Neutrophil (primary cell): ENCODE data around the gene CGB7.

Experiments used
- H3K27ac ChIP-seq: fragments of 200-600 bp; sonication (generic); 2 replicates; pipeline ENCODE4 v1.5.1; 2016; ENCODE audit warnings: mild to moderate bottlenecking, moderate library complexity
- H3K27me3 ChIP-seq: fragments of 200-600 bp; sonication (generic); 2 replicates; pipeline ENCODE4 v1.6.0; 2016; ENCODE audit warnings: mild to moderate bottlenecking
- H3K36me3 ChIP-seq: fragments of 200-600 bp; sonication (generic); 2 replicates; pipeline ENCODE4 v1.5.1; 2017
- H3K4me1 ChIP-seq, 2 experiments: fragments of 200-600 bp in 1 of 2; sonication (generic) in 1 of 2; 1 replicate in 1 of 2; 2 replicates in 1 of 2; pipeline versions ENCODE4 v1.5.1 to v1.6.1; 2013 to 2016; ENCODE audit warnings: low read depth in 1 of 2, low read length in 1 of 2, mild to moderate bottlenecking in 1 of 2, moderate library complexity in 1 of 2; ENCODE audit not compliant: control insufficient read depth in 1 of 2, insufficient read depth in 1 of 2
- H3K4me3 ChIP-seq, 2 experiments: fragments of 200-600 bp in 1 of 2; sonication (generic) in 1 of 2; 1 replicate in 1 of 2; 2 replicates in 1 of 2; pipeline ENCODE4 v1.5.1; 2013 to 2016; ENCODE audit warnings: low read depth in 1 of 2, low read length in 1 of 2, mild to moderate bottlenecking in 1 of 2, moderate library complexity in 1 of 2
- H3K9me3 ChIP-seq: fragments of 200-600 bp; sonication (generic); 2 replicates; pipeline ENCODE4 v1.5.1; 2016
- CTCF ChIP-seq: fragments of 200-600 bp; sonication (generic); IDR thresholded peaks from 2 replicates; pipeline ENCODE4 v1.5.1; 2016; ENCODE audit warnings: antibody characterized with exemption

CGB7 gene

DNA sequence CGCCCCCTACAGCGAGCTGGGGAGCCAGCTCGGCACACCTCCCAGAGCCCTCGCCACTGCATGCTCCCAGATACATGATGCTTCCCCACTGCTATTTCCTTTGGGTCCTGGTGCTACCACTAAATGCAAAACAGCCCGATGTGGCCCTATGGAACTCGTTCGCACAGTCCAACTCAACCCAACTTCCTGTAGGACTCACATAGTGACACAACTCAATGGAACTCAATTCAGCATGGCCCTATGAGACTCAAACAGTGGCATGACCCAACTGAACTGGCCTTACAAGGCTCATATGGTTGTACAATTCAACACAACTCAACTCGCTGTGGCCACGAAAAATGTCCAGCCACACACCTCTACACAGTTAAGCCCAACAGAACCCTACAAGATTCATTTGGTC lies 11.5 kb upstream of the CGB7 start:
- Histone ChIP-seq H3K27ac (no peak overlapping the region), H3K36me3 (no peaks in the 10 kb centered on the region), H3K9me3 (no peaks in the 10 kb centered on the region), H3K27me3 (peaks cover 100% of the 10 kb centered on the region), H3K4me3 (no peak overlapping the region), H3K4me1 (no peaks in the 10 kb centered on the region)
- no peak for TF ChIP-seq CTCF

DNA sequence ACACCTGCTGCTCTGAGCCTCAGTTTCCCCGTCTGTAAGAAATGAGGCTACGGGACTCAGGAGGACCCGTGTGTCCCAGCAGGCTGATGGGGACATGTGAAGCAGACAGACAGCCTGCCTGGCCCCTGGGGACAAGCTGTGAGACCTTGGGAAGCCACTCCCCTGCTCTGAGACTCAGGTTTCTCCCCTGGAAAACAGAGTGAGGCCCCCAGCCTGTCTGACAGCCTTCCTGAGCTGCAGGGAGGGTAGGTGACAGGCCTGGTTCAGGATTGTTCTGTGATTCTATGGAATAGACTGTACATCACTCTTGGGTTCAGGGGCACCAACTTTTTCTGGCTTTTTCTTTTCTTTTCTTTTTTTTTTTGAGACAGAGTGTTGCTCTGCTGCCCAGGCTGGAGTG lies 10.0 kb upstream of the CGB7 start:
- no peaks in the 10 kb centered on the region for H3K9me3 ChIP-seq
- no peak overlapping the region for H3K27ac ChIP-seq
- H3K4me1 ChIP-seq = no peaks in the 10 kb centered on the region
- peaks cover 100% of the 10 kb centered on the region for H3K27me3 ChIP-seq
- H3K4me3 ChIP-seq = no peak overlapping the region
- no peak for TF ChIP-seq CTCF
- no peaks in the 10 kb centered on the region for H3K36me3 ChIP-seq

- Histone ChIP-seq H3K4me3 (no peak overlapping the region), H3K36me3 (no peaks in the 10 kb centered on the region), H3K27ac (no peak overlapping the region), H3K27me3 (peaks cover 100% of the 10 kb centered on the region), H3K4me1 (no peaks in the 10 kb centered on the region), H3K9me3 (no peaks in the 10 kb centered on the region)
- no peak for TF ChIP-seq CTCF
Measured at GRCh38 chr19:49065905-49066512, 8.5 kb upstream of the CGB7 start.

GRCh38 chr19:49064768-49065611 lies 7.4 kb upstream of the CGB7 start, which contains the start of gene NTF4:
NTF4 (minus strand) TSS chr19:49064818; CDS start chr19:49061997, 2,821 bp downstream.
- Histone ChIP-seq H3K27me3 (peaks cover 100% of the 10 kb centered on the region), H3K27ac (no peak within 1 kb of the TSS), H3K9me3 (no peaks in the 10 kb centered on the region), H3K4me1 (no peaks in the 10 kb centered on the region), H3K4me3 (no peak within 1 kb of the TSS), H3K36me3 (no peaks in the 10 kb centered on the region)
- TF ChIP-seq CTCF = no peak

- Histone ChIP-seq H3K27ac (no peak overlapping the region), H3K27me3 (peaks cover 100% of the 10 kb centered on the region), H3K36me3 (no peaks in the 10 kb centered on the region), H3K9me3 (no peaks in the 10 kb centered on the region), H3K4me3 (no peak overlapping the region), H3K4me1 (no peaks in the 10 kb centered on the region)
- no peak for TF ChIP-seq CTCF
Measured at GRCh38 chr19:49064029-49064629, 6.6 kb upstream of the CGB7 start.
